MM.1S (cell line): Measurements from ENCODE around the gene PRKCA.

Source experiments
- CTCF ChIP-seq: fragments of 300-600 bp; sonication (generic); IDR thresholded peaks from 2 replicates; pipeline ENCODE4 v1.5.1; 2016; ENCODE audit warnings: antibody characterized with exemption, low read length, mixed read lengths
- EZH2phosphoT487 ChIP-seq: fragments of 300-600 bp; sonication (generic); IDR thresholded peaks from 2 replicates; pipeline ENCODE4 v1.6.1; 2018; ENCODE audit warnings: antibody characterized with exemption, low read length

GRCh38 chr17:66535611-66536010 lies 233.2 kb downstream of the PRKCA start:
- TF ChIP-seq CTCF (no peak), EZH2phosphoT487 (no peak)
